ELF-1 (cell line): ENCODE measurements around the gene GNAQ.

ENCODE experiments used
- DNase-seq: peaks from one replicate; pipeline ENCODE4 v3.0.0-alpha.2; 2016; ENCODE audit warnings: low read depth, low spot score

GNAQ gene

DNA sequence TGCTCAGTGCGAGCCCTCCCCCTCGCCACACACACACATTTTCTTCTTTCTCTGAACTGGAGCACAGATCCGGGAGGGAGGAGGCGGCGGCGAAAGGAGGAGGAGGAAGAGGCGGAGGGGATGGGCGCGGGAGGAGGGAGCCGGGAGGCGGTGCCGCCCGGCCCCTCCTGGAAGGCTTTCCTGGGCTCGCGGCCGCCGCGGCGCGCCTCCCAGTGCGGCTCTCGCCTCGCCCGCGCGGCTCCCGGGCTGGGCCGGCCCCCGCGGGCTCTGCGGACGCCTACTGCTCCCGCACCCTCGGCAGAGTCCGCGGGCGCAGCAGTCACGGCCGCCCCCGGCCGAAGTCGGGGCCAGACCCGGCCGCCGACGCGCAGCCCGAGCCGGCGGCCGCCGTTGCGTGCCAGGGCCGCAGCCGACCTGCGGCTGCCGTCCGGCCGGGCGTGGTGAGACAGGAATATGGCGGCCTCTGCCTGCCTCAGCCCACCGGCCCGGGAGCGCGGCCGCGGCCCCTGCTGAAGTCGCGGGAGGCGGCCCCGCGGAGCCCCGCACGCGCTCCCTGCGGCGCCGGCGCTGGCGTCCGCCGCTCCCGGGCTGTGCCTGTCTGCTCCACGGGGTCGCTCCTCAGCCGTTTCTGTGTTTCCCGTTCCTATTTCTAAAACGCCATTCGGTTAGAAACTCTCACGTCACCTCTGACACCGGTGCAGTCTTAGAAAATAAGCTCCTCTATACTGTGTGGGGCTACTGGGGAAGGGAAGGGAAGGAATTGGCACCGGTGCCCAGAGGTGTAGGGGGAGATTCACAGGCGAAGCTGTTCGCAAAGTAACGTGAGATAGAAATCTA is 500 bp upstream of the GNAQ start:
- DNase-seq = peak; percentile 93

DNA sequence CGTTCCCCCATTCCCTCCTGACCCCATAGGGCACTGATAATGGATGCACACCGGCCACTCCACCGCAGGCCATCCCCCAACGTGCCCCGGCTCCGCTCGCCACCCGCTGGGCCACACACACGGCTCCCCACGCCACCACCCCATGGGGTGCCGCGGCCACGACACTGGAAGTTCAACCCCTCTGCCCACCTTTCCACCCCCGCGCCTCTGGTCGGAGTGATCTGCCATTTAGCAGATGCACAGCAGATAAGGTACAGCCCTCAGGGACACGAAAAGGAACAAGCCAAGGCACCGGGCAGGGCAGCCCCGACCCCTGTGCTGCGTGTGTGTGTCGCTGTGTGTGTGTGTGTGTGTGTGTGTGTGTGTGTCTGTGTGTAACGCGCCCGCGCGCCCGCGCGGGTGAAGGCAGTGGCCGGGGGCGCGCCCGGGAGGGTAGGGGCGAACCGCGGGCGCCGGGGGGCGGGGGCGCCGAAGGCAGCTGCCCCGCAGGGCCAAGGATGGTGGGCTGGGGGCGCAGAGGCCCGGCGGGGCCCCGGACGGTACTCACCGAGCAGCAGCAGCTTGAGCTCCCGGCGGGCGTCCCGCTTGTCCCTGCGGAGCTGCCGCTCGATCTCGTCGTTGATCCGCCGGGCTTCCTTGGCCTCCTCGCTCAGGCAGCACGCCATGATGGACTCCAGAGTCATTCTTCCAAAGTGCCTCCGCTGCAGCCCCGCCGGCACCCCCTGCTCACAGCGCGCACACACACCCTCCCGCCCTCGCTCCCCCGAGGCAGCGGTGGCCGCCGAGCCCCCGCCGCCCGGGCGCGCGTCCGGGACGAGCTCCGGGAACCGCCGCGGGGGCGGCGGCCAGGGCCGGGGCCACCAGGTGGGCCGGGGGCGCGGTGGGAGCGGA is 813 bp downstream of the GNAQ start:
- peak; percentile 67 for DNase-seq

DNA sequence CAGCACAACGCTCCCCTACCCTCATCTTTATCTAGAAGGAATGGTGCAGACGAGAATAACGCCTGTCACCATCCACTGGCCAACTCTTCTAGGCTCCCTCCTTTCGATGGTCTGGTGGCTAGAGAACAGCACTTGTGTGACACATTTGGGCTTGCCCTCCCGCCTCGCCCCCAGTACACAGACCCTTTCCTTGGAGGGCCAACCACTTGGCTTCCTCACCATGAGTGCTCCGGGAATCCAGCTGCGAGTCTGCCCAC is 1.4 kb downstream of the GNAQ start:
- DNase-seq = peak; percentile 57

DNA sequence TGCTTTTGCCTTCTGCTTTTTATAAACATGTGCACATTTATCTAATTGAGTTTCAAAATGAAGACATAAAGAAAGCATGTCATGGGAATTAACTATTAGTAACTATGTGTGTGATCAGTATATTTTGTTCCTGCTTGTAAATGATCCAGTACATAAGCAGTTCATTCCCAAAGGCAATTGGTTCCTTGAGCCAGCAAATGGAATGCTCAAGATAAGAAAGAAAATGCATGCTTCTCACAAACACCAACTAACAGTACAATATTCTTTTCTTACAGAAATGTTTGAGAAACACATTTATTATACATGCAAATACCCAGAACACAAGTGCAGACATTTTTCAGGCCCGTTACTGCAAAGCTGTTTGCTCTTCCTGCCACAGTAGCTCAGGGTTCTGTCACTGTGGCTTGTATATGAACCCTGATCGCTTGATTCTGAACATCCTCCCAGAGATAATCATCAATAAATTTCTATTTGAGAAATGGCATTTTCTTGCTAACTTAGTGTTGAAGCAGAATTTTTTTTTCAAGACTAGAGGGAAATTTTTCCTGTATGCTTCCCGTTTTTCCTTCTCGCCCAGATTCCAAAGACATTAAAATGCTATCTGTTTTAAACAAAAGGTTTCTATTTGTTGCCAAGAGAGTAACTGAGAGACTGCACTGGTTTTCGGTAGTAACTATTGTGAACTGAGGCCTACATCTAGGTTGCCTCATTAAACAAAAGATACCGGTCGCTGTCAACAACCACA is 1.9 kb downstream of the GNAQ start:
- no peak for DNase-seq

DNA sequence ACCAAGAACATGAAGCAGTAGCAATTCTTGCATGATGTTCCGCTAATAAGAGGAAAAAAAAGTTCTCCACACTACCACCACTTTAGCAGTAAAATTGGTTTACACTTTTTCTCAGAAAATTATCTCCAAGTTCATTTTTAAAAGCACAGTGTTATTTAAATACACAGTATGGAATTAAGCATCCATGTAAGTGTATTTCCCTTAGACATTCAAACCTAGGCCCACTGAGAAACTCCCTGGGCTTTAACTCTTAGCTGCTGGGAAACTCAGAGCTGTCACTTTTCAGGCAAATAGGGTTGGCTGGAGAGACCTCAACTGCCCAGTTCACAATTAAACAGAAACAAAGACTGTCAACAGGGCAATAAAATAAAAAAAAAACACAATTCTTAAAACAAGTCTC is 2.7 kb downstream of the GNAQ start:
- no peak for DNase-seq

DNA sequence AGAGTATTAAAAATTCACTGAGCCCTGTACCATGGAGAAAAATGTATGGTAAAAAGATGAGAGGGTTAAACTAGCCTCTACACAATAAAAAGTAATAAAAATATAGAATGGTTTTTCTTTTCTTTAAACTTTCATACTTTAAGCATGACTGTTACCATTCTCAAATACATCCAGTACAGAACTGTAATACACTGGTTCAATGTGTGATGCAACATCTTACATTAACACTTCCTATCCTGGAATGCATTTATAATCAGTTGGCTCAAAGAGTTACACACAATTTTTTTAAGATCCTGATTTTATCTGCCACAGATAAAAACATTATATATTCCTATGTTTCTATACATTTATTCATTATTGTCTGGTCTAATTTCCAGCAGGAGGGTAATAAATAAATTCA is 4.7 kb downstream of the GNAQ start:
- DNase-seq = no peak

DNA sequence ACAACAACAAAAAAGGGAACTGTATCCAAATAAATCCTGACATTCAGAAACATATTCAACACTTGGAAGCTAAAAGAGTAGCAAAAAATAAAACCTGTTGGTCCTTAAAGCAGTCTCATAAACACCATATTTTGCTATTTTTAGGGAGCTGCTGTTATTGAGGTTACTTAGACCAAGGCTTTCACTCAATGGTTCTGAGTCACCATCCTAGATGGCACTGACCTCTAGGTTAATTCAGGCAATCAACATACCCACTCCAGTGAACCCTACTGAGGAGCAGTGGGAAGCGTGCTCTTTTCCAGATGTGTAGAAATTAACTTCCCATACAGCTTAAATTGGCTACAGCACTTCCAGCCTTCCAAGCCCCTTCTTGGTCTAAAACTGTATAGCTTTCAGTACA is 5.2 kb downstream of the GNAQ start:
- no peak for DNase-seq

DNA sequence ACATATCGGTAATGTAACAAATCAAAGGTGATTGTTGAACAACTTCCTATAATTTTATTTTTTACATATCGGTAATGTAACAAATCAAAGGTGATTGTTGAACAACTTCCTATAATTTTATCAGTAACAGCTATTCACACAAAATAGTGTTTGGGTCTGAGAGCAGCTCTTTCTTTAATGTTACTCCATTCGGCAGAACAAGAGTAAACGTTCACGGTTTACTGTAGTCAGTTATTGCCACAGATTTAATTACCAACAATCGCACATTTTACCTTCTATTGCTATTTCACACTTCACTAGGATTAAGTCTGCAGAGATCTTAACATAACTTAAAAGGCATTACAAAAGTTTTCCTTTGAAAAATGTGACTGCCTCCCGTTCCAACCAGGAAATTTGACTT is 6.4 kb downstream of the GNAQ start:
- DNase-seq = no peak

DNA sequence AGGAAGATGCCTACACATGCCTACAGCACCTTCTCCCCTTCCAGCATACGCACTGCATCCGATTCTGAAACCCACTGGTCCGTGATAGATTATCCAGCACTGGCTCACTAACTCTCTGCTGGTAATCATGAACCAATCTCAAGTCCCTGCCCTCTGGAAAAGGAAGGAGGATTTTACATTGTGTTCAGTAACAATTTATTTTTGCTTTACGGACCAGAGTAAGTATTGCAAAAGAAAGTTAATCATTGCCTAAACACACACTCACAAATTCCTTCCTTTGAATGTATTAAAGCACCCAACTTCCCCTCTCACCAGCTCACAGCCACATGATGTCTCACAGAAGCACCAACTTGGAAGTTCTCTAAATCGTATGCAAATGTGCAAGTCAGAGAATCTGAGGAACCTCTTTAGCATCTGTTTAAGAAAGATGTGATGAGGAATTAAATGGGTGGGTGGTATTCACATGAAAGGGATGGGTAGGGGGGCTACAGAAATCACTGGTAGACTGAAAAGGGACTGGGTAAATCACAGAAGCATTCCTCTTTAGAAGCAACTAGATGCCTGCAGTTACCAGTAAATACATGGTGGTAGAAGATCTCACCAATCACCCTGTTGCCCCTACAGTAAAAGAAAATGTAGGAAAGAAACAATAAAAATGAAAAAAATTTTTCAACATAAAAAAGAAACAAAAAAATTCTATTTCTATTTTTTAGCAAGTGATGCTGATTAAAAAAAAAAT is 8.4 kb downstream of the GNAQ start:
- DNase-seq = no peak

DNA sequence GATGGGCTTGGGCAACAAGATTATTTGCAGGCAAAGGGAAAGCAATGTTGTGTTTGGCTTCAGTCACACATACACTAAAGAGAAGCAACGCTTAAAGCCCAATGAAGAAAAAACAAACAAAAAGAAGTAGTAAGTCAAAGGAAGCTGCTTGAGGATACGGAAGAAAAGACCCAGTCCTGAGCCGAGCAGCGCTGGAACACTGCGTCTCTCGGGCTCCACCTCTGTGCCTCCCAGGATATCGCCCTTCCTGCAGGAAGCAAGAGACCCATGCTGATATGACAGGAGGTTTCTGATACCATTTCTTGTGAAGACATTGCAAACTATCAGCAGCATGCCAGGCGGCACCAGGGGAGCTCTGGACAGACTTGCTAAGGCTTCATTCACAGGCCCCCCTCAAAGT is 9.9 kb downstream of the GNAQ start:
- peak; percentile 21 for DNase-seq

DNA sequence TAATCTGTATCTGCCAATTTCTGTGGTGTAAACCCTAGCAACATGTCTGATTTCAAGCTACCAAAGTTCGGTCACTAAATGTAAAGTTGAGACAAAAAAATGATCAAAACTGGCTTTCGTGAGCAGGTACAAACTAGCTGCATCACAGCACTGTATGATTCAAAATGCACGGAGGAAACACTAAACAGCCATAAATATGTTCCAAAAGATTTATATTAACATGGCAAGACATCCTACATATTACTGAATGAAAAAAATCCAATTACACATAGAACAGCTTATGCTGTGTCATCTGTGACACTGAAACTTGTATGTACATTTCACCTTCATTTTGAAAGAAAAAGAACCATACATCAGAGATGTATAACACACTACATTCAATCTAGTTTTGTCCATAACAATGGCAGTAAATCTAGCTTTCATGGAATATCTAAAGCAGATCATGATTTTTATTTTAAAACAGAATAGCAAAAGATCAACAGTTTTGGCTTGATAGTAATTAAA is 14.4 kb downstream of the GNAQ start:
- DNase-seq = no peak

DNA sequence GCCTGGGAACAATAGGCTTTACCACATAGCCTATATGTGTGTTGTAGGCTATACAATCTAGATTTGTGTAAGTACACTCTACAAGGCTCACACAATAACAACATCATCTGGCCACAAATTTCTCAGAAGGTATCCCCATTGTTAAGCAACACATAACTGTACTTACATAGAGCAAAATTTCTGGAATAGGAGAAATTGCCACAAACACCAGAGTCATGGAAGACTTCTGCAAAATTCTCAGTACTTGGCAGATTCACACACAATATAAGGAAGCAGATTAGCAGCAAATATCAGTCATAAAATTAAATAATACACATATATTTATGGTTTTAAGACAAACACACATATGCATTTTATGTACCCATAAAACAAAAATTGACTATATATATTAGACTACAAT is 16.4 kb downstream of the GNAQ start:
- no peak for DNase-seq

DNA sequence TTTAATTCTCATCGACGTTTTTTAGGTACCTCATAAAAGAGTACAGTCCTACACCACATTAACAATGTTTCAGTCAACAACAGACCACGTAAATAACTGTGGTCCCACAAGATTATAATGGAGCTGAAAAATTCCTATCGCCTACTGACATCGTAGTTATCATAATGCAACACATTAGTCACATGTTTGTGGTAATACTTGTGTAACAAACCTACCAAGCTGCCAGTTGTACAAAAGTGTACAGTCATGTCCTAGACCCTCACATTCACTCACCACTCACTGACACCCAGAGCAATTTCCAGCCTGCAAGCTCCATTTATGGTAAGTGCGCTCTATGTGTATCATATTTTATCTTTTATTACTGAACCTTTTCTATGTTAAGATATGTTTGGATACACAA is 16.8 kb downstream of the GNAQ start:
- no peak for DNase-seq

DNA sequence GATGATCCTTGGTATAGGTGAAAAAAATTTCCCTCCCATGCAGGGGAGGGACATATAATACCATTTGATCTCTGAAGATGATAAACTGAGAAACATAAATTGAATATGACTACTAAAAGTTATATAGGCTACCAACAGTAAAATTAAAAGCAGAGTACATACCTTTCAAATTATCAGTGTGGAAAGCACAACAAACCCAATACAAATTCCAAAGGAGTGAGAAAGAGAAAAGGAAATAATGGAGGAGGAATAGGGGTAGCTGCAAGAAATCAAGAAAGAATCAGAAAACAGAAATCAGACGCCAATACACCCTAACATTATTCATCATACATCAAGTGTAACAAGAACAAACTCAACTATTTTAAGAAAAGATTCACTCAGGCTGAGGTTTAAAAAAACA is 17.7 kb downstream of the GNAQ start:
- no peak for DNase-seq

DNA sequence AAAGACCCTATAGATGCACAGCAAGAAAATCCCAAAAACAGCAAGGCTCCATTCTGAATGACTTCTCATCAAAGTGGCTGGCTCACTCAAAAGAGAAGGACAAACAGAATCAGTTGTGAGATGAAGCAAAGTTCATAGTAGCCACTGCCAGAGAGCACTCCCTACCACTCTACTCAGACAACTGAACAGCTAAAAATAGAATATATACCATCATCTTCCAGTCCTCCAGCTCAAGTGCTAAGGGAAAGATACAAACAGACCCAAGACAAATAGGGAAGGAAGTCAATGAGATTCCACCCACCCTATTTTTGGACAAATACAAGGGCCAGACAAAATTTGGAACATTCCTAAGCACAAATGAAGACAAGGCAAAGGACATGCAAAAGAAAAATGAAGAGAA is 20.6 kb downstream of the GNAQ start:
- DNase-seq = no peak

DNA sequence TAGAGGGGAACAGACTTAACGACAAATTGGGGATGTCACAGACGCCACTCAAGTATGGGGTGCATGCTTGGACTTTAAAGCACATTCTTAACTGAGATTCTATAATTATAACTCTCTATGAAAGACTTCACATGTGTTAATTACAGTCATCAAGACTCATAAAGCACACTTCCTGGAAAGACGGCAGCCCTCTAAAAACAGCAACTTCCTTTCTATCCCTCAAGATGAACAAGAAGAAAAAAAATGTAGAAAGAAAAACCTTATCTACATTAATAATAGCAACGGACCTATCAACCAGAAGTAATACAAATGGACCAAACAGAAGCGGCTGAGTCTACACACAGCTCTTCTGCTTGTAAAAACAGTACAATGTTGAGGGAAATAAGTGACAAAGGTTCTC is 21.2 kb downstream of the GNAQ start:
- DNase-seq = no peak

DNA sequence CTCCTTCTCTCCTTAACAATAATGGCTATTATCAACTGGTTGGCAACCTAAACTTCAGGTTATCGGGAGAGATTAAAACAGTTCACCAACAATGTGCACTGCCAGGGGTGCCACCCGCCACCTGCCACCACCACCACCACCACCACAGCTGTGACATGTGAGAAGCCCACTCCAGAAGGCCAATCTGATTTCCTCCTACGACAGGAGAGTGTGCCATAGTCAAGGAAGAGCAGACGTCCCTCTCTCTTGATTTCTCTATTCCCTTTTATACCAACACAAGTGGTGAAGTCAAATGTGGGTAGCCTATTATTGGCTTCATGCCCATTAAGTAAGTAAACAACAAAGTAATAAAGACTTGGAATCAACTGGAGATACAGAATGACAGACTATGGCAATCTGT is 22.4 kb downstream of the GNAQ start:
- no peak for DNase-seq

DNA sequence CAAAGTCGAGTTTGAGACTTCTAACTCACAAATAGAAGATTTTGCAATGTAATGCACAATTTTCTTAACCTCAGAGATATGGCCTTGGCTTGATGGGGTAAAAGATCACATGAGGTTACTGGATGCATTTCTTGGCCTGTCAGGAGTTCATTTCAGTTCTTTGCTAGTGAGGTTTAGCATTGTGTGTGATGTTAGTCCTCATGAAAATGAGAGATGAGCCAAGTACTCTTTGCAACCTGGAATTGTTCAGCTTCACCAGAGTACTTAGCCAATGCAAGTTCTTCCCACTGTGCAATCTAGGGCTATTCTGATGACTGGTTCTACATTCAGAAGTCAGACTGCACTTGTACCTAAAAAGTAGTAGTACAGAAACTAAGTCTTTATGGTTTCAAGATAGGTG is 24.9 kb downstream of the GNAQ start:
- DNase-seq = no peak

DNA sequence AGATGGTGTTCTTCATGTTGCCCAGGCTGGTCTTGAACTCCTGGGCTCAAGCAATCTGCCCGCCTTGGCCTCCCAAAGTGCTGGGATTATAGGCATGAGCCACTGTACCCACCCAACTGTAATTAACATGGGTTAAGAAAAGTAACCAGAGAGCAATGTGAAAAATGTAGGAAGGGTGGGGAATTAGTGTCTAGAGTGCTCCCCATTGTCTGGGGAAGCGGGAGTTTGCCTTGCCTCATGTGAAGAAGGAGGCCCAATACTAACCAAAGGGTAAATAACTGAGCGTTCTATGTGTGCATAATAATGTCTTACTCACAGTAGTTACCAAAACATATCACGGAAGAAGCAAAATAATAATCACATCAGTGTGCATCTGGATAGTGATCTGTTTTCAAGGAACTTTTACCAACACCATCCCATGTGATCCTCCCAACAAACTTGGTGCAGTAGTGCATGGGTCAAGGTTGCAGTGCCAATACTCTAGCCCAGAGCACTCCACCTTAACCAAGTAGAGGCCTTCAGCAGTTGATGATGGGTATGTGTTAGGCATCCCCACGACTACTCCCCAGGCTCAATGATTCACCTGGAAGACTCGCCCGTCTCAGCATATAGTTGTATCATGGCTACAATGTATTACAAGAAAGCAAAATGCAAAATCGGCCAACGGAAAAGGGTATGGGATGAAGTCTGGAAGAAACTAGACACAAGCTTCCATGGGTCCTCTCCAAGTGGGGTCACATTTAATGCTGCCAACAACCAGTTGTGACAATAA is 26.2 kb downstream of the GNAQ start:
- no peak for DNase-seq

DNA sequence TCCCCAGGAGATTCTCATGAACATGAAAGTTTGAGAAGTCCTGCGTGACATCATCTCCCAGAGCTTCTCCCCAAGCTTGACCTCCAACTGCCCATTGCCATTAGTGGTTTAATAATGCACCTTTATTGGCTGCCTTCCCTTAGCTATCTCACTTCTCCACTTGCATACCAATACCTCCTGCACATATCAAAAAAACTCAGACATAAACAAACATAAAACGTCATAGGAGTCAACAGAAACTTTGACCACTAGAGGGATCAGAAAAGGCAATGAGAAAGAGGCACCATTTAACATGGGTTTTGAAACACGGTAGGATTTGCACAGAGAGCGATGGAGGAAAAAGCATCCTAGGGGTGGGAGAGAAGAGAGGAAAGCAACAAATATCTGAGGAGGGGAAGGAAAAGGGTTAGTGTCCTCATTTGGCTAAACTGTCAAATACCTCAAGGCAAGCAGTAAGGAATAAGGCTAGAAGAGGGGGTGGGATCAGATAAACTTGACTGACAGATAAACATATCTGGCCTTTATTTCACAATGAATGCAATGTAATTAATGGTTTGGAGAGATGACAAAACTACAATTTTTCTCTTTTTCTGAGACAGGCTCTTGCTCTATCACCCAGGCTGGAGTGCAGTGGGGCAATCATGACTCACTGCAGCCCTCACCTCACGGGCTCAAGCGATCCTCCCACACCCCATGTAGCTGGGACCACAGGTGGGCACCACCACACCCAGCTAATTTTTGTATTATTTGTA is 27.0 kb downstream of the GNAQ start:
- no peak for DNase-seq
